ENCODE results near the gene SOX6. TPM values are rescaled to one million over a fixed set of nuclear protein-coding genes. Genes with fewer than 3 reads are reported as not detected.
"Not testable (repeated sequence)": the region's sequence is repeated elsewhere in the genome, so short reads cannot be mapped to it uniquely, and the experiment has no call there.

Gene SOX6
- polyA plus RNA-seq, 12 donors: 15.1 to 36.5 (median 25.3) TPM; not detected in 1

- DNase-seq: no peak
Observed at GRCh38 chr11:16153951-16154350, 202.4 kb downstream of the SOX6 start.

- DNase-seq: no peak
Observed at GRCh38 chr11:16151138-16151537, 205.2 kb downstream of the SOX6 start.

- DNase-seq: no peak
Observed at GRCh38 chr11:16149476-16149875, 206.9 kb downstream of the SOX6 start.

GRCh38 chr11:16148301-16148931, 207.9 kb downstream of the SOX6 start:
- DNase-seq: peak; percentile 25

- DNase-seq: not testable (repeated sequence)
Observed at GRCh38 chr11:16146980-16147379, 209.4 kb downstream of the SOX6 start.

GRCh38 chr11:16141614-16142013, 214.7 kb downstream of the SOX6 start:
- DNase-seq: not testable (repeated sequence)

GRCh38 chr11:16141162-16141561, 215.2 kb downstream of the SOX6 start:
- not testable (repeated sequence) for DNase-seq

- no peak for DNase-seq
Observed at GRCh38 chr11:16136792-16137390, 219.5 kb downstream of the SOX6 start.

GRCh38 chr11:16133867-16134266, 222.5 kb downstream of the SOX6 start:
- no peak for DNase-seq

GRCh38 chr11:16127732-16128131, 228.6 kb downstream of the SOX6 start:
- DNase-seq: no peak

- no peak for DNase-seq
Observed at GRCh38 chr11:16126362-16126761, 230.0 kb downstream of the SOX6 start.

- no peak for DNase-seq
Observed at GRCh38 chr11:16125796-16126195, 230.6 kb downstream of the SOX6 start.

GRCh38 chr11:16124390-16124789, 232.0 kb downstream of the SOX6 start:
- no peak for DNase-seq

GRCh38 chr11:16121853-16122252, 234.5 kb downstream of the SOX6 start:
- DNase-seq: no peak

- no peak for DNase-seq
Observed at GRCh38 chr11:16120008-16120407, 236.3 kb downstream of the SOX6 start.

GRCh38 chr11:16117989-16118756, 238.2 kb downstream of the SOX6 start:
- peak; percentile 18 for DNase-seq

- DNase-seq: no peak
Observed at GRCh38 chr11:16114978-16115871, 241.1 kb downstream of the SOX6 start.

GRCh38 chr11:16114431-16114830, 241.9 kb downstream of the SOX6 start:
- no peak for DNase-seq

GRCh38 chr11:16111690-16112089, 244.7 kb downstream of the SOX6 start:
- DNase-seq: no peak

GRCh38 chr11:16110886-16111285, 245.5 kb downstream of the SOX6 start:
- no peak for DNase-seq

GRCh38 chr11:16099343-16099900, 256.9 kb downstream of the SOX6 start:
- no peak for DNase-seq

All from muscle of arm (tissue), 12 donors.